Cerebellar nuclear complex (tissue), 1 donor: ENCODE measurements around the gene PLXNA4.

Experiments
- DNase-seq, 2 experiments: peaks; one replicate each; lab custom pipeline; 2025; lab: John Stamatoyannopoulos, UW

Gene PLXNA4

GRCh38 chr7:132117181-132117580 is 459.1 kb downstream of the PLXNA4 start:
- DNase-seq, result no peak

GRCh38 chr7:132116369-132116768 is 459.9 kb downstream of the PLXNA4 start:
- no peak for DNase-seq

- no peak for DNase-seq
Observed at GRCh38 chr7:132115758-132116157, 460.5 kb downstream of the PLXNA4 start.

- no peak for DNase-seq
Observed at GRCh38 chr7:132115028-132115427, 461.2 kb downstream of the PLXNA4 start.

GRCh38 chr7:132114411-132114810 is 461.9 kb downstream of the PLXNA4 start:
- DNase-seq, result no peak

- DNase-seq, result no peak
Observed at GRCh38 chr7:132113536-132114371, 462.5 kb downstream of the PLXNA4 start.

- no peak for DNase-seq
Observed at GRCh38 chr7:132112657-132113056, 463.6 kb downstream of the PLXNA4 start.

GRCh38 chr7:132112106-132112505 is 464.2 kb downstream of the PLXNA4 start:
- DNase-seq, result no peak

- no peak for DNase-seq
Observed at GRCh38 chr7:132110692-132111091, 465.6 kb downstream of the PLXNA4 start.

- DNase-seq, result no peak
Observed at GRCh38 chr7:132109769-132110168, 466.5 kb downstream of the PLXNA4 start.

GRCh38 chr7:132108563-132108962 is 467.7 kb downstream of the PLXNA4 start:
- no peak for DNase-seq

- no peak for DNase-seq
Observed at GRCh38 chr7:132106491-132106890, 469.8 kb downstream of the PLXNA4 start.

GRCh38 chr7:132105096-132105495 is 471.2 kb downstream of the PLXNA4 start:
- DNase-seq, result no peak

GRCh38 chr7:132103718-132104117 is 472.6 kb downstream of the PLXNA4 start:
- no peak for DNase-seq

- no peak for DNase-seq
Observed at GRCh38 chr7:132102942-132103341, 473.3 kb downstream of the PLXNA4 start.

GRCh38 chr7:132102391-132102790 is 473.9 kb downstream of the PLXNA4 start:
- no peak for DNase-seq

GRCh38 chr7:132100981-132101380 is 475.3 kb downstream of the PLXNA4 start:
- DNase-seq, result no peak

GRCh38 chr7:132100483-132100882 is 475.8 kb downstream of the PLXNA4 start:
- no peak for DNase-seq

GRCh38 chr7:132099163-132099562 is 477.1 kb downstream of the PLXNA4 start:
- no peak for DNase-seq

GRCh38 chr7:132098327-132098726 is 477.9 kb downstream of the PLXNA4 start:
- no peak for DNase-seq

- no peak for DNase-seq
Observed at GRCh38 chr7:132097550-132098134, 478.6 kb downstream of the PLXNA4 start.

GRCh38 chr7:132095111-132095765 is 481.0 kb downstream of the PLXNA4 start:
- DNase-seq, result no peak

GRCh38 chr7:132092106-132092505 is 484.2 kb downstream of the PLXNA4 start:
- no peak for DNase-seq
